OCI-LY7 (cell line): Measurements from ENCODE around the gene PGC.

ENCODE experiments used
- CTCF ChIP-seq: fragments of 200-600 bp; sonication (generic); conservative IDR thresholded peaks from 2 replicates; pipeline ENCODE4 v1.5.1; 2014; ENCODE audit warnings: mild to moderate bottlenecking, antibody characterized with exemption, low read length, moderate library complexity, mixed read lengths
- EZH2phosphoT487 ChIP-seq: fragments of 200-600 bp; sonication (generic); IDR thresholded peaks from 2 replicates; pipeline ENCODE4 v1.6.1; 2018; ENCODE audit warnings: low read depth, borderline replicate concordance, mild to moderate bottlenecking, mixed run types, antibody characterized with exemption, low read length, moderate library complexity, mixed read lengths

DNA sequence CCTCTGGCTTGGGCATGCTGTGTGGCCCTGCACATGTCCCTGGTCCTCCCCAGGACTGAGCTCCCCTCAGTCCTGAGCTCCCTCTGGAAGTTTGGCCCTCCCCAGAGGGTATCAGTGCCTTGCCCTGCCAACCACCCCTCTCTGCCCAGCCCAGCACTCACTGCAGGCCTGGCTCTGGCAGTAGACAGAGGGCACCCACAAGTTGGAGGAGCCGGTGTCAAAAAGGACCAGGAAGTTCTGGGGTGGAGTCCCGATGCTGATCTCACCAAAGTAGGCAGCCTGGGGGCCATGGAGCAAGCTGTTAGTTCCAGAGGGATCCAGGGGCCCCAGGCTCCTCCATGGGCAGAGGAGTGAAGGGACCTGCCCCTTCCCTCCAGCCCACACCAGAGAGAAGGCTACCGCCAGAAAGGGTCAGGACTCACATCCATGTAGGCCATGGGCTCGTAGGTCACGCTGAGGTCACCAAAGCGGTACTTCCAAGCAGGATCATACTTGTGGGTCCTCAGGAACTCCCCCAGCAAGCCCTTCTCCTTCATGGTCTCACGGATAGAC lies 2.9 kb downstream of the PGC start:
- TF ChIP-seq CTCF (no peak), EZH2phosphoT487 (no peak)
